WTC11 (cell line): ENCODE data around the gene SFT2D3. TPM values are rescaled to one million over a fixed set of nuclear protein-coding genes. Genes with fewer than 3 reads are reported as not detected.

Experiments used
- ATAC-seq: fragments of 200-7000 bp; cut with Tn5 transposase; 2 replicates; pipeline ENCODE4 v1.10.0; 2021; ENCODE audit warnings: mild to moderate bottlenecking, moderate library complexity
- CTCF ChIA-PET: fragments of 300-600 bp; sonication (Branson Sonifier 250); formaldehyde crosslinking; loops from one replicate; lab custom pipeline; 2021; ENCODE audit warnings: antibody characterized with exemption; lab: Charles Lee
- POLR2A ChIA-PET: fragments of 350-600 bp; sonication (Branson Sonifier 250); formaldehyde crosslinking; loops from one replicate; lab custom pipeline; 2021; ENCODE audit warnings: antibody characterized with exemption; lab: Charles Lee
- DNase-seq: peaks from one replicate; pipeline ENCODE4 v3.0.0; 2021; ENCODE audit warnings: low spot score
- H3K27ac Mint-ChIP-seq: 2 replicates; pipeline ENCODE4 v1.8.0; 2021; ENCODE audit warnings: mixed read lengths
- H3K27me3 Mint-ChIP-seq: 2 replicates; pipeline ENCODE4 v1.8.0; 2021; ENCODE audit warnings: low read depth, mild to moderate bottlenecking, moderate library complexity, mixed read lengths
- H3K36me3 Mint-ChIP-seq: 2 replicates; pipeline ENCODE4 v1.8.0; 2021; ENCODE audit warnings: mixed read lengths
- H3K4me1 Mint-ChIP-seq: 2 replicates; pipeline ENCODE4 v1.8.0; 2022; ENCODE audit warnings: mixed read lengths
- H3K4me3 Mint-ChIP-seq: 2 replicates; pipeline ENCODE4 v1.8.0; 2021; ENCODE audit warnings: mild to moderate bottlenecking, moderate library complexity, mixed read lengths
- H3K9me3 Mint-ChIP-seq: 2 replicates; pipeline ENCODE4 v1.8.0; 2021; ENCODE audit warnings: mixed read lengths
- E2F4 ChIP-seq: sonication (generic); formaldehyde crosslinking; IDR thresholded peaks from 2 replicates; pipeline ENCODE4 v1.8.1; 2022; ENCODE audit warnings: low read depth, mild to moderate bottlenecking, moderate library complexity, missing genetic modification reagents, borderline replicate concordance
- GABPB1 ChIP-seq: sonication (generic); formaldehyde crosslinking; IDR thresholded peaks from 2 replicates; pipeline ENCODE4 v1.8.1; 2023; ENCODE audit warnings: mild to moderate bottlenecking, missing genetic modification reagents
- GTF2I ChIP-seq: fragments of 250-450 bp; sonication (Bioruptor Pico); conservative IDR thresholded peaks from 2 replicates; pipeline ENCODE4 v1.4.0; 2021; ENCODE audit warnings: mild to moderate bottlenecking
- HMGXB4 ChIP-seq: sonication (generic); formaldehyde crosslinking; IDR thresholded peaks from 2 replicates; pipeline ENCODE4 v1.8.1; 2023; ENCODE audit warnings: mild to moderate bottlenecking, moderate library complexity, missing genetic modification reagents
- MAX ChIP-seq: sonication (generic); formaldehyde crosslinking; IDR thresholded peaks from 2 replicates; pipeline ENCODE4 v1.8.0; 2022; ENCODE audit warnings: mild to moderate bottlenecking, missing genetic modification reagents
- NFYB ChIP-seq: sonication (generic); formaldehyde crosslinking; conservative IDR thresholded peaks from 2 replicates; pipeline ENCODE4 v1.8.0; 2022; ENCODE audit warnings: low read depth, missing genetic modification reagents
- OVOL2 ChIP-seq: fragments of 250-450 bp; sonication (Bioruptor Pico); IDR thresholded peaks from 2 replicates; pipeline ENCODE4 v1.9.0; 2021; ENCODE audit warnings: mild to moderate bottlenecking, borderline replicate concordance
- RORB ChIP-seq: fragments of 250-450 bp; sonication (Bioruptor Pico); IDR thresholded peaks from 2 replicates; pipeline ENCODE4 v1.9.0; 2021; ENCODE audit warnings: mild to moderate bottlenecking
- STAT6 ChIP-seq: sonication (generic); formaldehyde crosslinking; conservative IDR thresholded peaks from 2 replicates; pipeline ENCODE4 v1.8.1; 2023; ENCODE audit warnings: mild to moderate bottlenecking, low read depth, missing genetic modification reagents, moderate library complexity
- ZMAT4 ChIP-seq: fragments of 250-450 bp; sonication (Bioruptor Pico); IDR thresholded peaks from 2 replicates; pipeline ENCODE4 v1.9.0; 2021; ENCODE audit warnings: mild to moderate bottlenecking
- ZNF121 ChIP-seq: sonication (generic); formaldehyde crosslinking; IDR thresholded peaks from 2 replicates; pipeline ENCODE4 v1.8.0; 2023; ENCODE audit warnings: missing genetic modification reagents
- total RNA-seq: library from RNA; stranded (reverse); gene quantifications from 3 replicates; pipeline ENCODE4 v1.2.3, GENCODE V29; 2021

SFT2D3 gene
- total RNA-seq, 1 experiment from 2014 or later = 10.5 TPM

GRCh38 chr2:127657232-127657595, 44.1 kb upstream of the SFT2D3 start (continued):
- TF ChIP-seq STAT6 (CRISPR knock-in tag) = no peak
- TF ChIP-seq, all 79 proteins: peak for 0

GRCh38 chr2:127658146-127658545, 43.2 kb upstream of the SFT2D3 start:
- H3K4me1 Mint-ChIP-seq = no peaks in the 10 kb centered on the region; the same call in 1 of the 2 replicates
- DNase-seq = no peak
- ChIA-PET CTCF (no interaction called here), POLR2A (no interaction called here)
- H3K36me3 Mint-ChIP-seq = no peaks in the 10 kb centered on the region
- H3K9me3 Mint-ChIP-seq = peaks cover 9% of the 10 kb centered on the region
- H3K27ac Mint-ChIP-seq = no peak overlapping the region
- TF ChIP-seq OVOL2 (CRISPR knock-in tag) (no peak), ZNF121 (CRISPR knock-in tag) (0 out of 2 replicates have a peak, but pooled peaks have one; percentile 9), E2F4 (CRISPR knock-in tag) (no peak), GABPB1 (CRISPR knock-in tag) (no peak)
- TF ChIP-seq, all 79 proteins: peak for 1
- Mint-ChIP-seq H3K4me3 (no peak overlapping the region), H3K27me3 (peaks cover 3% of the 10 kb centered on the region)
- ATAC-seq = no peak

- DNase-seq = no peak
- no peak overlapping the region for H3K4me3 Mint-ChIP-seq
Measured at GRCh38 chr2:127658641-127659407, 42.5 kb upstream of the SFT2D3 start.

GRCh38 chr2:127659408-127660290, 41.6 kb upstream of the SFT2D3 start:
- no peak overlapping the region for H3K4me3 Mint-ChIP-seq
- H3K27ac Mint-ChIP-seq = no peak overlapping the region
- no peaks in the 10 kb centered on the region for H3K36me3 Mint-ChIP-seq
- TF ChIP-seq NFYB (CRISPR knock-in tag) (peak; percentile 43; the same call in 1 of the 2 replicates), ZMAT4 (CRISPR knock-in tag) (no peak)
- DNase-seq (no peak), ATAC-seq (no peak)
- CTCF ChIA-PET = interaction anchor here (1.4 kb wide), 1 partner anchor 9 kb away, joined by 7 read pairs; no protein-coding TSS in a partner anchor
- H3K4me1 Mint-ChIP-seq = peaks cover 3% of the 10 kb centered on the region
- peaks cover 9% of the 10 kb centered on the region for H3K9me3 Mint-ChIP-seq
- POLR2A ChIA-PET = no interaction called here
- peaks cover 16% of the 10 kb centered on the region for H3K27me3 Mint-ChIP-seq

More at GRCh38 chr2:127658641-127659407, 42.5 kb upstream of the SFT2D3 start:
- H3K4me1 Mint-ChIP-seq = peaks cover 3% of the 10 kb centered on the region
- TF ChIP-seq GABPB1 (CRISPR knock-in tag) (peak; percentile 79), MAX (no peak), RORB (CRISPR knock-in tag) (no peak)
- no peaks in the 10 kb centered on the region for H3K36me3 Mint-ChIP-seq
- H3K27me3 Mint-ChIP-seq = peaks cover 10% of the 10 kb centered on the region
- H3K9me3 Mint-ChIP-seq = peaks cover 9% of the 10 kb centered on the region
- H3K27ac Mint-ChIP-seq = no peak overlapping the region
- ChIA-PET CTCF (no interaction called here), POLR2A (no interaction called here)
- no peak for ATAC-seq

- Mint-ChIP-seq H3K36me3 (no peaks in the 10 kb centered on the region), H3K4me1 (peaks cover 3% of the 10 kb centered on the region), H3K9me3 (peaks cover 9% of the 10 kb centered on the region), H3K27ac (no peak overlapping the region), H3K27me3 (peaks cover 22% of the 10 kb centered on the region), H3K4me3 (no peak overlapping the region)
- no peak for ATAC-seq
- TF ChIP-seq GTF2I (CRISPR knock-in tag) (no peak), HMGXB4 (CRISPR knock-in tag) (no peak)
- DNase-seq = no peak
- CTCF ChIA-PET = interaction anchor here (1.1 to 1.4 kb wide), 2 partner anchors 10 to 69 kb away, joined by 3 to 7 read pairs; no protein-coding TSS in a partner anchor
- POLR2A ChIA-PET = no interaction called here
Measured at GRCh38 chr2:127660291-127660578, 41.1 kb upstream of the SFT2D3 start.
